NB4 (cell line): Measurements from ENCODE around the gene CDH23.

ENCODE experiments used
- DNase-seq: peaks from one replicate; pipeline ENCODE4 v3.0.0; 2010; ENCODE audit warnings: low read depth
- H3K4me3 ChIP-seq: one replicate; pipeline ENCODE4 v1.5.1; 2011; ENCODE audit warnings: mild to moderate bottlenecking, low read depth, low read length, moderate library complexity
- MYC ChIP-seq: IDR thresholded peaks from 2 replicates; pipeline ENCODE4 v1.6.1; 2011; ENCODE audit warnings: low read depth, low read length
- POLR2A ChIP-seq: IDR thresholded peaks from 2 replicates; pipeline ENCODE4 v1.6.1; 2011; ENCODE audit warnings: mild to moderate bottlenecking; ENCODE audit not compliant: insufficient read length; ENCODE audit errors: extremely low read depth
- TF ChIP-seq, protein P1 (sequence below): IDR thresholded peaks from one replicate; pipeline ENCODE4 v1.5.1; 2012; ENCODE audit warnings: low read depth, low read length
- TF ChIP-seq, protein P2 (sequence below): IDR thresholded peaks from 2 replicates; pipeline ENCODE4 v1.6.1; 2011; ENCODE audit warnings: low read depth, low read length

The CDH23 gene

DNA sequence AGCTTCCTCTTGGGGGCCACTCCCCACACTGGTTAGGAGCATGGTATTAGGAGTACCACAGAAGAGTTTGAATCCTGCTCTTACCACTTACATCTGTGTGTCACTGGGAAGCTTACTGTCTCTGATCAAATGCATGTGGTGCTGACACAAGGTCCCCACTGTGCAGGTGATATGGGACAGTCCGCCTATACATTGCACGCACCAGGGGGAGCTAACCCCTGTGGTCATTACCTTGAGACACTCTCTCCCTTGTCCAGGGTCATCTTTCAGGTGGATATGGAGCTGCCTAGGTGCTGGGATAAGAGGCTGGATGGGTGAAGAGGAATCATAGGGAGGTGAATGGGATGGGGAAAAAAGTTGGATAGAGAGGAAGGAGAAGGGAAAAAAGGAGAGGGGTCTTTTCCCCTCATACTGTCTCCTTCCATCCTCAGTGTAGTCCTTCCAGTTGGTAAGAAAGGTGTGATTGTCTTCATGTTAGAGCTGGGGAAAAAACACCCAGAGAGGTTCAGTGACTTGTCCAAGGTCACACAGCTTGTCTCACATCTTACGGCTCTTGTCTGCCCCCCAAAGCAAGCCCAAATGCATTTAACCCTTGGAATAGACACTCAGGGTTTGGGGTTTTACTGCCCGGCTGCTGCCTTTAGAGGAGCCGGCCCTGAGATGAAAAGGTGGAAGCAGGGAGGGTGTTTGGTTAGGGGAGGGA, 125.9 kb downstream of the CDH23 start:
- TF ChIP-seq POLR2A (no peak), MYC (no peak)
- TF ChIP-seq, protein P1, sequence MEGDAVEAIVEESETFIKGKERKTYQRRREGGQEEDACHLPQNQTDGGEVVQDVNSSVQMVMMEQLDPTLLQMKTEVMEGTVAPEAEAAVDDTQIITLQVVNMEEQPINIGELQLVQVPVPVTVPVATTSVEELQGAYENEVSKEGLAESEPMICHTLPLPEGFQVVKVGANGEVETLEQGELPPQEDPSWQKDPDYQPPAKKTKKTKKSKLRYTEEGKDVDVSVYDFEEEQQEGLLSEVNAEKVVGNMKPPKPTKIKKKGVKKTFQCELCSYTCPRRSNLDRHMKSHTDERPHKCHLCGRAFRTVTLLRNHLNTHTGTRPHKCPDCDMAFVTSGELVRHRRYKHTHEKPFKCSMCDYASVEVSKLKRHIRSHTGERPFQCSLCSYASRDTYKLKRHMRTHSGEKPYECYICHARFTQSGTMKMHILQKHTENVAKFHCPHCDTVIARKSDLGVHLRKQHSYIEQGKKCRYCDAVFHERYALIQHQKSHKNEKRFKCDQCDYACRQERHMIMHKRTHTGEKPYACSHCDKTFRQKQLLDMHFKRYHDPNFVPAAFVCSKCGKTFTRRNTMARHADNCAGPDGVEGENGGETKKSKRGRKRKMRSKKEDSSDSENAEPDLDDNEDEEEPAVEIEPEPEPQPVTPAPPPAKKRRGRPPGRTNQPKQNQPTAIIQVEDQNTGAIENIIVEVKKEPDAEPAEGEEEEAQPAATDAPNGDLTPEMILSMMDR: no peak
- TF ChIP-seq, protein P2, sequence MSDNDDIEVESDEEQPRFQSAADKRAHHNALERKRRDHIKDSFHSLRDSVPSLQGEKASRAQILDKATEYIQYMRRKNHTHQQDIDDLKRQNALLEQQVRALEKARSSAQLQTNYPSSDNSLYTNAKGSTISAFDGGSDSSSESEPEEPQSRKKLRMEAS: no peak
- H3K4me3 ChIP-seq: no peak overlapping the region
- DNase-seq: no peak

DNA sequence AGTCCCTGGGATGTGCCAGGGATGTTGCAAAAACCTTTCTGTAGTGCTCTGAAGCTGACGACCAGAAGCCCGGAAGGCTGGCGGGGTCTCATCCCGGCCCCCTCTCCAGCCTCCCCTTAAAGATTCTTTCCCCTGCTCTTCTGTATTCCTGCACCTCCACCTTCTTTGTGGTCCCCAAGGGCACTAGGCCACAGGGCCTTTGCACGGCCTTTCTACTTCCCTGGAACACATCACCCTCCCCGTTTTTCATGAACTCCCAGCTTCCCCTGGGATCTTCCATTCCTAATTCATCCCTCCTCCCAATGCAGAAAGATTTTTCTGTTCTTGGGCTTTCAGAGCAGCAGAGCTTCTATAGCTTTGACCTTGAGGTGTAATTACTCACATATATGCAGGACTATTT, 127.0 kb downstream of the CDH23 start:
- H3K4me3 ChIP-seq: no peak overlapping the region
- TF ChIP-seq MYC: no peak
- TF ChIP-seq, protein P1: no peak
- TF ChIP-seq POLR2A: no peak
- TF ChIP-seq, protein P2: no peak
- no peak for DNase-seq

DNA sequence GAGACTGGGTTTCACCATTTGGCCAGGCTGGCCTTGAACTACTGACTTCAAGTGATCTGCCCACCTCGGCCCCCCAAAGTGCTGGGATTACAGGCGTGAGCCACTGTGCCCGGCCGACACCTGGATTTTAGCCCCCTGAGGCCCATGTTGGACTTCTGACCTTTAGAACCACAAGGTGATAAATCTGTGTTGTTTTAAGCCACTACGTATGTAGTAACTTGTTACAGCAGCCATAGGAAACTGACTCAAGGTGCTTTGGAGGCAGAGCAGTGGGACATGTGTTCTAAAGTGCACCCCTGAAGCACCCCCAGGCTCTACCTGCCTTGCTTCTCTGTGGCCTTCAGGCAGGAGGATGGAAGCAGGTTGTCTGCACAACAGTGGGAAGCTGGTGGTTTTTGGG, 128.4 kb downstream of the CDH23 start:
- no peak for DNase-seq
- no peak overlapping the region for H3K4me3 ChIP-seq
- TF ChIP-seq, protein P2: no peak
- TF ChIP-seq, protein P1: no peak
- TF ChIP-seq POLR2A: no peak

DNA sequence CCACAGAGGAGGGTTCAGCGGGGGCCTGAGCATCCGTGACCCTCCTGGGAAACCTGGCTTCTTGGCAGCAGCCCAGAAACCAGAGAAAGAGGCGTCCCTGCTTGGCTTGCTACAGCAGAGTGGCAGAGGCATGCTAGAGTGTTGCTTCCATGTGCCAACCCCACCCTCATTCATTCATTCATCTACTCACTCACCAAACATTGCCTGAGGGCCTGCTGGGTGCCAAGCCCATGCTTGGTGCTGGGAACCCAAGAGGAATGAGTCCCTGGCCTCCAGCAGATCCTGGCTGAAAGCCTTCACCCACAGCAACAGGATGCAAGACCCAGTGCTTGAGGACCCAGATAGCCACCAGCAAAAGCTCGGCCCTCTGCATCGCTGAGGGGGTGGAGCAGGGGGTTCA, 129.0 kb downstream of the CDH23 start:
- TF ChIP-seq MYC (no peak), POLR2A (no peak)
- TF ChIP-seq, protein P2: no peak
- TF ChIP-seq, protein P1: no peak
- H3K4me3 ChIP-seq: no peak overlapping the region
- no peak for DNase-seq

DNA sequence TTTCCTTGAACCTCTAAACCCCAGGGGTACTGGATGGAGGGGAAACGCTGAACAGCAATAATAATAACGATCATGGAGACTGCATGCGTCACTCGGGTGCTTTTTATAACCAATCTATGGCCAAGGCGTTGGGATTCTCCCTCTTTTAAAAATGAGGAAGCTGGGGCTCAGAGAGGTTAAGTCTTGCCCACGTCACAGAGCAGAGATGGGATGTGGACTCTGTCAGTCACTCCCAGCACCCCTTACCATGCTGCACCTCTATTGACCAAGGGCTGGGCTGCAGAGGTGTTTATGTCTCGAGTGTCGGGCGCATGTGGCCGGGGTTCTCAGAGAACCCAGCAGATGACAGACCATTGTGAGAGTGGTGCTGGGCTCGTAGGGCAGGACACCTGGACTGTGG, 129.9 kb downstream of the CDH23 start:
- TF ChIP-seq, protein P1: no peak
- DNase-seq: no peak
- no peak overlapping the region for H3K4me3 ChIP-seq

DNA sequence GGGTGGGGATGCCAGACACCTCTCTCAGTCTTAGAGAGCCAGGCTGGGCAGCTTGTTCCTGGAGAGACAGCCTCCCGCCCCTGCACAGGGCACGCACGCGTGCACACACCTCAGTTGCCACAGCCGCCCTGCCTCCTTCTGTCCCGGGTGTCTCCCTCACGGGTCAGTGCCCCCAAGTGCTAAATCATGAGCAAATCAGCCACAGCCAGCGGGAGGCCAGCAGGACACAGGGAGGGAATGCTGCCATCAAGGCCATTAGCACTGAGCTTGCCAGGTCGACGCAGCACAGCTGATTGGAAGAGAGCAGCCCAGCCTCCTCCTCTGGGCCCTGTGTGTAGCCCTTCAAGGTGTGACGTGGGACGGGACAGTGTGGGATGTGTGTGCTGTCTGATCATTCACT, 130.4 kb downstream of the CDH23 start:
- no peak for DNase-seq
- H3K4me3 ChIP-seq: no peak overlapping the region
- TF ChIP-seq POLR2A (no peak), MYC (no peak)
- TF ChIP-seq, protein P2: no peak
- TF ChIP-seq, protein P1: no peak
